ENCODE data around the gene PAN2. TPM values are rescaled to one million over a fixed set of nuclear protein-coding genes. Genes with fewer than 3 reads are reported as not detected.

PAN2 gene
- total and polyA plus RNA-seq, 10 of the 15 experiments (the other 5 are each of a cell fraction or from before 2014, with no cell fraction given): 14.4 to 61.8 (median 34.9) TPM

- TF ChIP-seq RAD21 (IDR thresholded peaks at IDR 0.05; ENCODE audit: insufficient read depth, low read depth, low read length) (peak; percentile 55), CHD1 (IDR thresholded peaks at IDR 0.05; ENCODE audit: low read depth, low read length) (no peak), CBX3 (IDR thresholded peaks at IDR 0.05; ENCODE audit: borderline replicate concordance, low read depth) (no peak), SMAD1 (IDR thresholded peaks at IDR 0.05; ENCODE audit: low read depth, partially characterized antibody) (no peak), MAX (IDR thresholded peaks at IDR 0.05; ENCODE audit: low read depth, low read length) (peak; percentile 87), SREBF2 (IDR thresholded peaks at IDR 0.05; ENCODE audit: low read length) (no peak), ZBTB4 (CRISPR knock-in tag; IDR thresholded peaks at IDR 0.05) (no peak), NFXL1 (IDR thresholded peaks at IDR 0.05; ENCODE audit: borderline replicate concordance) (no peak), KLF5 (IDR thresholded peaks at IDR 0.05; ENCODE audit: partially characterized antibody) (no peak), IKZF1 (conservative IDR thresholded peaks at IDR 0.05) (peak; percentile 98), SIX5 (IDR thresholded peaks at IDR 0.05; ENCODE audit: low read depth, low read length, severe bottlenecking) (peak; percentile 99), MXI1 (IDR thresholded peaks at IDR 0.05; ENCODE audit: low read depth, low read length) (peak; percentile 77), NR2C1 (IDR thresholded peaks at IDR 0.05) (peak; percentile 88), ETV6 (conservative IDR thresholded peaks at IDR 0.05 in 1 of 2, IDR thresholded peaks at IDR 0.05 in 1 of 2; ENCODE audit: borderline replicate concordance in 1 of 2, low read depth in 1 of 2) (no peak), HCFC1 (IDR thresholded peaks at IDR 0.05; ENCODE audit: low read length) (peak; percentile 98), RELA (IDR thresholded peaks at IDR 0.05; ENCODE audit: borderline replicate concordance, partially characterized antibody) (peak; percentile 41), NFIC (IDR thresholded peaks at IDR 0.05; ENCODE audit: low read depth, low read length) (no peak), TCF3 (IDR thresholded peaks at IDR 0.05; ENCODE audit: borderline replicate concordance, insufficient read depth, low read depth, low read length) (peak; percentile 57; the same call in 1 of the 2 replicates), SUPT20H (IDR thresholded peaks at IDR 0.05; ENCODE audit: borderline replicate concordance, control insufficient read depth, low read depth, low read length) (no peak), TCF7 (IDR thresholded peaks at IDR 0.05; ENCODE audit: borderline replicate concordance) (no peak), HDAC2 (IDR thresholded peaks at IDR 0.05) (no peak), IRF4 (IDR thresholded peaks at IDR 0.05; ENCODE audit: low read depth, low read length) (no peak), FOS (IDR thresholded peaks at IDR 0.05; ENCODE audit: borderline replicate concordance, extremely low read depth, insufficient read length) (no peak), RCOR1 (conservative IDR thresholded peaks at IDR 0.05; ENCODE audit: low read depth, low read length) (peak; percentile 96; the same call in 1 of the 2 replicates)
- TF ChIP-seq, protein P1, sequence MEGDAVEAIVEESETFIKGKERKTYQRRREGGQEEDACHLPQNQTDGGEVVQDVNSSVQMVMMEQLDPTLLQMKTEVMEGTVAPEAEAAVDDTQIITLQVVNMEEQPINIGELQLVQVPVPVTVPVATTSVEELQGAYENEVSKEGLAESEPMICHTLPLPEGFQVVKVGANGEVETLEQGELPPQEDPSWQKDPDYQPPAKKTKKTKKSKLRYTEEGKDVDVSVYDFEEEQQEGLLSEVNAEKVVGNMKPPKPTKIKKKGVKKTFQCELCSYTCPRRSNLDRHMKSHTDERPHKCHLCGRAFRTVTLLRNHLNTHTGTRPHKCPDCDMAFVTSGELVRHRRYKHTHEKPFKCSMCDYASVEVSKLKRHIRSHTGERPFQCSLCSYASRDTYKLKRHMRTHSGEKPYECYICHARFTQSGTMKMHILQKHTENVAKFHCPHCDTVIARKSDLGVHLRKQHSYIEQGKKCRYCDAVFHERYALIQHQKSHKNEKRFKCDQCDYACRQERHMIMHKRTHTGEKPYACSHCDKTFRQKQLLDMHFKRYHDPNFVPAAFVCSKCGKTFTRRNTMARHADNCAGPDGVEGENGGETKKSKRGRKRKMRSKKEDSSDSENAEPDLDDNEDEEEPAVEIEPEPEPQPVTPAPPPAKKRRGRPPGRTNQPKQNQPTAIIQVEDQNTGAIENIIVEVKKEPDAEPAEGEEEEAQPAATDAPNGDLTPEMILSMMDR (IDR thresholded peaks at IDR 0.05 in 2 of 3, conservative IDR thresholded peaks at IDR 0.05 in 1 of 3; ENCODE audit: control insufficient read depth in 2 of 3, extremely low read depth in 1 of 3, insufficient read depth in 1 of 3, low read depth in 3 of 3, low read length in 3 of 3): peak in 1 of 3 experiments; percentile 50; a peak in 2 of 6 replicates
Measured at GRCh38 chr12:56315622-56316473, 18.0 kb downstream of the PAN2 start, which contains the start of gene CNPY2 (continued).
